ENCODE results near the gene CNOT4.

- no peak for TF ChIP-seq CTCF (IDR thresholded peaks at IDR 0.05; ENCODE audit: insufficient read depth, low read length)
- no peak for TF ChIP-seq GABPA (IDR thresholded peaks at IDR 0.05; ENCODE audit: low read depth)
- no peak for TF ChIP-seq POLR2AphosphoS5 (IDR thresholded peaks at IDR 0.05; ENCODE audit: low read depth)
Measured at GRCh38 chr7:135514856-135515255, 5.0 kb upstream of the CNOT4 start.
